ENCODE measurements around the gene FANCE. TPM values are rescaled to one million over a fixed set of nuclear protein-coding genes. Genes with fewer than 3 reads are reported as not detected.
A peak's percentile ranks its signal among the peaks of the same experiment; 100 is the strongest.

FANCE gene
- polyA plus RNA-seq, 2 of the 4 experiments (the other 2 are of a cell fraction), result 3.1 to 3.5 TPM

- ATAC-seq (no peak), DNase-seq (ENCODE audit: low read depth in 1 of 2, low spot score in 1 of 2) (no peak), FAIRE-seq (no peak)
- H3K4me1 ChIP-seq, result peaks cover 25% of the 10 kb centered on the region
- TF ChIP-seq FOXS1 (CRISPR knock-in tag; IDR thresholded peaks at IDR 0.05), result no peak
- no peak for TF ChIP-seq ATOH8 (CRISPR knock-in tag; IDR thresholded peaks at IDR 0.05; ENCODE audit: low read depth)
- TF ChIP-seq ELK1 (IDR thresholded peaks at IDR 0.05; ENCODE audit: low read depth, low read length), result no peak
- H3K4me2 ChIP-seq, result peak overlapping the region; percentile 38; the same call in 1 of the 3 replicates
- ChIA-PET POLR2A (no interaction called here), CTCF (interaction anchor here (1.1 to 1.6 kb wide), 2 partner anchors 18 to 71 kb away, joined by 3 read pairs; partner anchors contain the start of gene RPL10A)
- H3K4me3 ChIP-seq, result no peak overlapping the region
- WGBS (ENCODE audit: missing lambda C conversion rate), result 94% methylated on average over 50 of the region's 61 CpGs
- H3K9me3 ChIP-seq, result no peaks in the 10 kb centered on the region
- peak overlapping the region in 1 of 2 experiments; percentile 82; a peak in 2 of 6 replicates for H3K27ac ChIP-seq
Observed at GRCh38 chr6:35486005-35486925, 34.1 kb downstream of the FANCE start.

- peak in 1 of 2 experiments; percentile 23; a peak in 3 of 6 replicates for ATAC-seq
- no peak for DNase-seq (ENCODE audit: low read depth in 1 of 2, low spot score in 1 of 2)
- H3K4me2 ChIP-seq, result no peak overlapping the region
- peak overlapping the region in 1 of 2 experiments; percentile 48; a peak in 1 of 6 replicates for H3K27ac ChIP-seq
- no peak for FAIRE-seq
- CTCF ChIA-PET, result interaction anchor here (0.6 to 1.6 kb wide), 3 partner anchors 19 to 468 kb away, joined by 3 read pairs; partner anchors contain the start of gene RPL10A
- POLR2A ChIA-PET, result interaction anchor here (0.5 kb wide), 1 partner anchor 47 kb away, joined by 3 read pairs; no protein-coding TSS in a partner anchor
- H3K9me3 ChIP-seq, result no peaks in the 10 kb centered on the region
- WGBS (ENCODE audit: missing lambda C conversion rate), result 61% methylated on average over 9 of the region's 9 CpGs
- no peak overlapping the region for H3K4me3 ChIP-seq
- TF ChIP-seq RFX5 (IDR thresholded peaks at IDR 0.05) (no peak), FOXS1 (CRISPR knock-in tag; IDR thresholded peaks at IDR 0.05) (no peak), EHF (CRISPR knock-in tag; IDR thresholded peaks at IDR 0.05) (no peak), TP53 (CRISPR knock-in tag; IDR thresholded peaks at IDR 0.05) (no peak)
- H3K4me1 ChIP-seq, result peaks cover 25% of the 10 kb centered on the region
Observed at GRCh38 chr6:35487658-35488516, 35.7 kb downstream of the FANCE start.

- H3K4me2 ChIP-seq, result no peak overlapping the region
- WGBS (ENCODE audit: missing lambda C conversion rate), result 82% methylated on average over 9 of the region's 9 CpGs
- ChIA-PET CTCF (no interaction called here), POLR2A (no interaction called here)
- no peak overlapping the region for H3K4me3 ChIP-seq
- TF ChIP-seq RNF2 (IDR thresholded peaks at IDR 0.05; ENCODE audit: borderline replicate concordance, low read depth) (no peak), MAZ (IDR thresholded peaks at IDR 0.05; ENCODE audit: borderline replicate concordance, low read depth, low read length) (no peak), CTCF (IDR thresholded peaks at IDR 0.05) (no peak), SMC3 (IDR thresholded peaks at IDR 0.05) (no peak), ESRRA (IDR thresholded peaks at IDR 0.05; ENCODE audit: borderline replicate concordance, low read length) (no peak), ZC3H11A (IDR thresholded peaks at IDR 0.05) (no peak)
- FAIRE-seq (no peak), ATAC-seq (no peak), DNase-seq (ENCODE audit: low read depth in 1 of 2, low spot score in 1 of 2) (no peak)
- no peaks in the 10 kb centered on the region for H3K9me3 ChIP-seq
- H3K4me1 ChIP-seq, result peaks cover 25% of the 10 kb centered on the region
- H3K27ac ChIP-seq, result no peak overlapping the region
Observed at GRCh38 chr6:35488517-35488862, 36.4 kb downstream of the FANCE start.

Data from A549 (cell line).